Panc1 (cell line): ENCODE data around the gene SH3BGRL2.

ENCODE experiments used
- CTCF ChIP-seq: fragments of 450-650 bp; IDR thresholded peaks from 2 replicates; pipeline ENCODE4 v1.5.1; 2017; ENCODE audit warnings: mild to moderate bottlenecking
- POLR2AphosphoS5 ChIP-seq: IDR thresholded peaks from 2 replicates; pipeline ENCODE4 v1.6.1; 2012; ENCODE audit warnings: mild to moderate bottlenecking, low read depth, low read length, moderate library complexity
- TF ChIP-seq, protein P1 (sequence below), 2 experiments: IDR thresholded peaks; 2 replicates each; pipeline ENCODE4 v1.6.1; 2011 to 2012; ENCODE audit warnings: low read depth in 2 of 2, control low read depth in 1 of 2, low read length in 1 of 2, mild to moderate bottlenecking in 1 of 2, moderate library complexity in 1 of 2; ENCODE audit not compliant: insufficient read depth in 1 of 2

- TF ChIP-seq CTCF, result no peak
- TF ChIP-seq, protein P1, sequence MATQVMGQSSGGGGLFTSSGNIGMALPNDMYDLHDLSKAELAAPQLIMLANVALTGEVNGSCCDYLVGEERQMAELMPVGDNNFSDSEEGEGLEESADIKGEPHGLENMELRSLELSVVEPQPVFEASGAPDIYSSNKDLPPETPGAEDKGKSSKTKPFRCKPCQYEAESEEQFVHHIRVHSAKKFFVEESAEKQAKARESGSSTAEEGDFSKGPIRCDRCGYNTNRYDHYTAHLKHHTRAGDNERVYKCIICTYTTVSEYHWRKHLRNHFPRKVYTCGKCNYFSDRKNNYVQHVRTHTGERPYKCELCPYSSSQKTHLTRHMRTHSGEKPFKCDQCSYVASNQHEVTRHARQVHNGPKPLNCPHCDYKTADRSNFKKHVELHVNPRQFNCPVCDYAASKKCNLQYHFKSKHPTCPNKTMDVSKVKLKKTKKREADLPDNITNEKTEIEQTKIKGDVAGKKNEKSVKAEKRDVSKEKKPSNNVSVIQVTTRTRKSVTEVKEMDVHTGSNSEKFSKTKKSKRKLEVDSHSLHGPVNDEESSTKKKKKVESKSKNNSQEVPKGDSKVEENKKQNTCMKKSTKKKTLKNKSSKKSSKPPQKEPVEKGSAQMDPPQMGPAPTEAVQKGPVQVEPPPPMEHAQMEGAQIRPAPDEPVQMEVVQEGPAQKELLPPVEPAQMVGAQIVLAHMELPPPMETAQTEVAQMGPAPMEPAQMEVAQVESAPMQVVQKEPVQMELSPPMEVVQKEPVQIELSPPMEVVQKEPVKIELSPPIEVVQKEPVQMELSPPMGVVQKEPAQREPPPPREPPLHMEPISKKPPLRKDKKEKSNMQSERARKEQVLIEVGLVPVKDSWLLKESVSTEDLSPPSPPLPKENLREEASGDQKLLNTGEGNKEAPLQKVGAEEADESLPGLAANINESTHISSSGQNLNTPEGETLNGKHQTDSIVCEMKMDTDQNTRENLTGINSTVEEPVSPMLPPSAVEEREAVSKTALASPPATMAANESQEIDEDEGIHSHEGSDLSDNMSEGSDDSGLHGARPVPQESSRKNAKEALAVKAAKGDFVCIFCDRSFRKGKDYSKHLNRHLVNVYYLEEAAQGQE (IDR thresholded peaks at IDR 0.05; ENCODE audit: insufficient read depth in 1 of 2, low read depth in 2 of 2, low read length in 1 of 2), result no peak
- TF ChIP-seq POLR2AphosphoS5, result no peak
These were observed 33.1 kb upstream of the SH3BGRL2 start for GRCh38 chr6:79598012-79598411.
